OCI-M1 (cell line): ENCODE measurements around the gene CRYAA.
"Not testable (repeated sequence)": the region's sequence is repeated elsewhere in the genome, so short reads cannot be mapped to it uniquely, and the experiment has no call there.

Experiments
- DNase-seq: peaks from one replicate; lab custom pipeline; 2025; lab: John Stamatoyannopoulos, UW

The CRYAA gene

GRCh38 chr21:43177043-43177906 is 8.5 kb downstream of the CRYAA start:
- not testable (repeated sequence) for DNase-seq

- DNase-seq: not testable (repeated sequence)
Measured at GRCh38 chr21:43178175-43178826, 9.5 kb downstream of the CRYAA start.

DNA sequence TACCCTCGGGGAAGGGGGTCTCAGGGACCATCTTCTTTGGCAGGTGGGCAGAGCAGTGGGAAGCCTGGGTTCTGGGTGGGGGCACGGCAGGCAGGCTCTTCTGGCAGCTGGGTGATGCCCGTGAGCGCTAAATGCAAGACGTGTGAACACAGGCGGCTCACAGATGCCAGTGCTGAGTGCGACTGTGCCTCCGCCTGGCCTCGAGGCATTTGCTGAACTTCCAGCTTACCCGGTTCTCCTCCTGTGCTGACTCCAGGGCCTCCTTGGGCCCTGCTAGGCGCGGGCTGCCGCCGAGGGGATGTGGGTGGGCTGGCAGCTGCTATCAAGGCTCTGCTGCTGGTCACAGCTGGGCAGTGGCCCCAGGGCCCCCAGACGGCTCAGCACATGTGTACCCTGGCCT is 12.2 kb downstream of the CRYAA start:
- not testable (repeated sequence) for DNase-seq

- not testable (repeated sequence) for DNase-seq
Measured at GRCh38 chr21:43187268-43187667, 18.5 kb downstream of the CRYAA start.

- no peak for DNase-seq
Measured at GRCh38 chr21:43187715-43188114, 18.9 kb downstream of the CRYAA start.

- no peak for DNase-seq
Measured at GRCh38 chr21:43188181-43188580, 19.4 kb downstream of the CRYAA start.

- DNase-seq: no peak
Measured at GRCh38 chr21:43188592-43189210, 19.9 kb downstream of the CRYAA start.

GRCh38 chr21:43189936-43190335 is 21.1 kb downstream of the CRYAA start:
- DNase-seq: no peak

GRCh38 chr21:43190544-43190943 is 21.7 kb downstream of the CRYAA start:
- no peak for DNase-seq

GRCh38 chr21:43190951-43191350 is 22.1 kb downstream of the CRYAA start:
- DNase-seq: no peak

GRCh38 chr21:43191521-43191920 is 22.7 kb downstream of the CRYAA start:
- DNase-seq: no peak

DNA sequence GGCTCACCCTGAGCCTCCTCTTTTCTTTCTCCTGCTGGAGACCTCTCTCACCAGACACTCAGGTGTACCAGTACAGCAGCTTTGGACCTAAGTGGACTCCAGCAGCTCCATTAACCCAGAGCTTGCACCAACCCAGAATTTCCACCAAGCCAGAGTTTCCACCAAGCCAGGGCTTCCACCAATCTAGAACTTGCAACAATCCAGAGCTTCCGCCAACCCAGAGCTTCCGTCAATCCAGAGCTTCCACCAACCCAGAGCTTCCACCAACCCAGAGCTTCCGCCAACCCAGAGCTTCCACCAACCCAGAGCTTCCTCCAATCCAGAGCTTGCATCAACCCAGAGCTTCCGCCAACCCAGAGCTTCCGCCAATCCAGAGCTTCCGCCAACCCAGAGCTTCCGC is 23.2 kb downstream of the CRYAA start:
- DNase-seq: no peak

DNA sequence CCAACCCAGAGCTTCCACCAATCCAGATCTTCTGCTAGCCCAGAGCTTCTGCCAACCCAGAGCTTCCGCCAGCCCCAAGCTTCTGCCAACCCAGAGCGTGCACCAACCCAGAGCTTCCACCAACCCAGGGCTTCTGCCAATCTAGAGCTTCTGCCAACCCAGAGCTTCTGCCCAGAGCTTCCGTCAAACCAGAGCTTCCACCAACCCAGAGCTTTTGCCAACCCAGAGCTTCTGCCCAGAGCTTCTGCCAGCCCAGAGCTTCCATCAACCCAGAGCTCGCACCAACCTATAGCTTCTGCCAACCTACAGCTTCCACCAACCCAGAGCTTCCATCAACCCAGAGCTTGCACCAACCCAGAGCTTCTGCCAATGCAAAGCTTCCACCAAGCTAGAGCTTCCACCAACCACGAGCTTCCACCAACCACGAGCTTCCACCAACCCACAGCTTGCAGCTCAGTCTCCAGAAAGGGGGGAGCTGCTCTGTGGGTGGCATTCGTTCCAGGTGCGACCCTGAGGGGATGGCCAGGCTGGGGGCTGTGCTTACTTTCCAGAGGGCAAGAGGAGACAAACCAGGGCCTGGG is 23.8 kb downstream of the CRYAA start:
- no peak for DNase-seq

DNA sequence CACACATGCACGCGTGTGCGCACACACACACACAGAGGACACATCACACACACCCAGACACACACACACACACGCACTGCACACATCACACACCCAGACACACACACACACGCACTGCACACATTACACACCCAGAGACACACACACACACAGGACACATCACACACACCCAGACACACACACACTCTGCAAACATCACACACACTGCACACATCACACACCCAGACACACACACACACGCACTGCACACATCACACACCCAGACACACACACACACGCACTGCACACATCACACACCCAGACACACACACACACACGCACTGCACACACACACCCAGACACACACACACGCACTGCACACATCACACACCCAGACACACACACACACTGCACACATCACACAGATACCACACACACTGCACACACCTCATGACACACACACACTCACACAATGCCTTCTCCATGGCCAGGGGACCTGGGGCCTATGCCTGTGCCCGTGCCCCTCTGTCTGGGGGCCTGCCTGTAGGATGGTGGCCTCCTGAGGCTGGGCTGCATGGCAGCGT is 24.4 kb downstream of the CRYAA start:
- DNase-seq: no peak

DNA sequence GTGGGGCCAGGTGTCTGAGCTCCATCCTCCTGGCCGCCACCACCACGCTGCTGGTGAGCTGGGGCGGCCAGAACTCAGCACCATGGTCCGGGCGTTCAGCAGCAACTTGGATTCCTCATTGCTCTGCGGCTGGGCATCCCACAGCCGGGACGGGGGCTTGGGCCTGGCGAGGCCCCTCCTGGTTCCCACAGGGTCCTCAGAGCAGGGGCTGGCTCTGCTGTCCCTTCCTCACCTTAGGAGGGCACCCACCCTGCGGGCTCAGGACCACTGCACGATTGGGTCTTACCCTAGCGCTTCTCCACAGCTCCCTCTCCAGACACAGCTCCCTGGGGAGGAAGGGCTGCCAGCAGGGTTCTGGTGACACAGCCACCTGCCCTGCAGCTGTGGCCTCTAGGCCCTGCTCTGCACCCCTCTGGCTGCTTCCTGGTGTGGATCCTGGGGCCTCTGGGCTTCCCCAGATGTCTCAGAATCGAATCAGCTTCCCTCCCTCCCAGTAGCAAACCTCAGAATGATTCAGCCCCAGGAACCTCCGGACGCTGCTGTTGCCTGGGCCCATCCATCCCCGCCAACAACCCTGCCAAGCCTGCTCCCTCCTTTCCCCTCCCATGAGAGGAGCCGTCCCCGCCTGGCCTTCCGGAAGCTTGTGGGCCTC is 25.0 kb downstream of the CRYAA start:
- DNase-seq: no peak

DNA sequence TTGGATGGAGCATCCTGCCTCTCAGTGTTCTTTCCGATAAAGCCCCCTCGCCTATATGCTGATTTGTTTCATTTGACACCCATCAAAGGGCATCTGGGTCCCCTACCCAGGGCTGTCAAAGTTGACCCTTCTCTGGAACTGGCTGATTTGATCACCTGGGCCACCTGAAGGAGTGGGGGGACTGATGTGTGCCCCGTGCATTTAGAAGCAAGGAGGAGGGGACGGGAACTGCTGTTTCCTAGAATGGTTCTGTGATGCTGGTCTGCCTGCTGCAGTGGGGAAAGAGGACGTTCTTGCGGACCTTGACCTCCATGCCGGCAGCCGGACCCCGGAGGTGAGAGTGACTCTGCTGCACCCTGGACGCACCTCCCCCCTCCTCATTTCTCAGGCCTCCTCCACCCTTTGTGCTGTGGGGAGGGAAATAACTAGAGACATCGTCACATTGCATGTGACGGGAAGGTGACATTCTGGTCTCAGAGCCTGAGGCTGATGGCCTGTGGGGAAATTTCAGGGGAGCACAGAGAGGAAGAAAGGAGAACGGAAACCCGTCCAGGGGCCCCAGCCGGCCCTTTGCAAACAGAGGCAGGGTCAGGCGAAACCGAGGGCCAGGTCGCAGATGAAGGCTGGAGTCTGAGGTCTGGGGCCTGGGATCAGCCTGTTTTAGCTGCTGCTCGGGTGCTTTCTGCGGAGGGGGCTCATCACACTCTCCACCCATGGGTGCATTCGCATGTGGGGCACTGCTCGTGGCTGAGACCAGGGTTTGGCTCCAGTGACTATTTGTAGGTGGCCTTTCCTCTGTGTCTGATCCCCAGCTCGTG is 25.7 kb downstream of the CRYAA start:
- DNase-seq: no peak

GRCh38 chr21:43195121-43196021 is 26.6 kb downstream of the CRYAA start:
- no peak for DNase-seq

DNA sequence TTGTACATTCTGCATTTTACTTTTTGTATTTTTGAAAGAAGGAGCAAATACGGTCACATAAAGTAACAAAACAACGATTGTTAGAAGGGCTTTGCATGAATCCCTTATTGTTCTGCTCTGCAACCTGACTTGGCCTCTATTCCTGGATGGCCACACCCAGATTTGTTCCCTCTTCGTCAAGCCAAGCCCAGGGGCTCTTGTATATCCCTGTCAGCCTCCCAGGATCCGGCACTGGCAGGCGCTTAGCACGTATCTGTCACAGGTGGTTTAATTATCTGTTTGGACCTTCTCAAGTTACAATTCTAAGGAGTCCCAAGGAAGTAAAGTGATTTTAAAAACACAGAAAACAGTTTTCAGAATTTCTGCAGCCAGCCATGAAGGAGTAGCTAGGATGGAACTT is 28.0 kb downstream of the CRYAA start:
- DNase-seq: no peak

- DNase-seq: no peak
Measured at GRCh38 chr21:43198376-43198775, 29.6 kb downstream of the CRYAA start.

DNA sequence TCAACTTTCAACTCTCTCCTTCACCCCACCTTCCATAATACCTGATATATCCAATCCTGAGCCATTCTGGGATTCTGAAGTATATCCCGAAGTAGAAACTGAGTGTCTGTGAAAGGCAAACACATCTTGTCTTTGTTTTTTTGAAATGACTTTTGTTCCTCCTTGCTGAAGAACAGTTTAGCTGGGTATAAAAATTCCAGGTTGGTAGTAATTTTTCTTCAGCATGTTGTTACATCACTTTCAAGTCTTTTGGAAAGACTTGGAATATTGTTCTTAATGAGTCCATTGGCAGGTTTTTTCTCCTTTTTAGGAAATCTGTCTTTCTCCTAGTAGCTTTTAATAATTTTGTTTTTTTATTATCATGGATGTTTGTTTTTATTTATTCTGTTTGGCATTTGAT is 32.7 kb downstream of the CRYAA start:
- DNase-seq: no peak
